ENCODE results near the gene CDC16.

DNA sequence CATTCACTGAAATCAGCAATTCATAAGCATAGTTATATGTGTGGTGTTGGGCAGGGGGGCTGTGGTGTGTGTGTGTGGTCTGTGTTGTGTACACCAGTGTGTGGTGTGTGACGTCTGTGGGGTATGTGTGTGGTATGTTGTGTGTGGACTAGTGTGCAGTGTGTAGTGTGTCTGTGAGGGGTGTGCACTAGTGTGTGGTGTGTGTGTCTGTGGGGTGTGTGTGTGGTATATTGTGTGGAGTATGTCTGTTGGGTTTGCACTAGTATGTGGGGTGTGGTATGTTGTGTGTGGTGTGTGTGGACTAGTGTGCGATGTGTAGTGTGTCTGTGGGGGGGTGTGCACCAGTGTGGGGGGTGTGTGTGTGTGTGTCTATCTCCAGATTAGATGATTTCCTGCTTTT, 7.2 kb upstream of the CDC16 start:
- TF ChIP-seq ZNF274 (IDR thresholded peaks at IDR 0.05; ENCODE audit: low read depth, low read length) (no peak), POLR2AphosphoS5 (IDR thresholded peaks at IDR 0.05; ENCODE audit: low read depth, low read length) (no peak), EZH2 (IDR thresholded peaks at IDR 0.05) (no peak)
